ENCODE measurements around the gene GLRX5.

- TF ChIP-seq, protein P1, sequence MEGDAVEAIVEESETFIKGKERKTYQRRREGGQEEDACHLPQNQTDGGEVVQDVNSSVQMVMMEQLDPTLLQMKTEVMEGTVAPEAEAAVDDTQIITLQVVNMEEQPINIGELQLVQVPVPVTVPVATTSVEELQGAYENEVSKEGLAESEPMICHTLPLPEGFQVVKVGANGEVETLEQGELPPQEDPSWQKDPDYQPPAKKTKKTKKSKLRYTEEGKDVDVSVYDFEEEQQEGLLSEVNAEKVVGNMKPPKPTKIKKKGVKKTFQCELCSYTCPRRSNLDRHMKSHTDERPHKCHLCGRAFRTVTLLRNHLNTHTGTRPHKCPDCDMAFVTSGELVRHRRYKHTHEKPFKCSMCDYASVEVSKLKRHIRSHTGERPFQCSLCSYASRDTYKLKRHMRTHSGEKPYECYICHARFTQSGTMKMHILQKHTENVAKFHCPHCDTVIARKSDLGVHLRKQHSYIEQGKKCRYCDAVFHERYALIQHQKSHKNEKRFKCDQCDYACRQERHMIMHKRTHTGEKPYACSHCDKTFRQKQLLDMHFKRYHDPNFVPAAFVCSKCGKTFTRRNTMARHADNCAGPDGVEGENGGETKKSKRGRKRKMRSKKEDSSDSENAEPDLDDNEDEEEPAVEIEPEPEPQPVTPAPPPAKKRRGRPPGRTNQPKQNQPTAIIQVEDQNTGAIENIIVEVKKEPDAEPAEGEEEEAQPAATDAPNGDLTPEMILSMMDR (IDR thresholded peaks at IDR 0.05; ENCODE audit: low read length), result no peak
- TF ChIP-seq EZH2 (optimal IDR thresholded peaks at IDR 0.05; ENCODE audit: low read depth, low read length) (no peak), EZH2phosphoT487 (IDR thresholded peaks at IDR 0.05; ENCODE audit: low read length) (no peak)
These were observed 18.3 kb downstream of the GLRX5 start for GRCh38 chr14:95553141-95553540.

All from MM.1S (cell line).